ENCODE measurements around the gene ARMC9.

GRCh38 chr2:231386446-231386845 lies 188.0 kb downstream of the ARMC9 start:
- TF ChIP-seq CTCF (IDR thresholded peaks at IDR 0.05) = no peak
- TF ChIP-seq POLR2A (IDR thresholded peaks at IDR 0.05) = no peak

All from testis (tissue), 2 donors.